ENCODE measurements around the gene PTK6. TPM values are rescaled to one million over a fixed set of nuclear protein-coding genes. Genes with fewer than 3 reads are reported as not detected.
"Not testable (repeated sequence)": the region's sequence is repeated elsewhere in the genome, so short reads cannot be mapped to it uniquely, and the experiment has no call there.

The PTK6 gene
- total RNA-seq, 2 donors from 2014 or later: 0.56 TPM; not detected in 1

- Histone ChIP-seq H3K36me3 (peaks cover 23% of the 10 kb centered on the region), H3K27me3 (replicated peaks; ENCODE audit: insufficient read depth) (no peaks in the 10 kb centered on the region), H3K4me3 (no peak overlapping the region), H3K4me1 (ENCODE audit: control insufficient read depth in 1 of 2, low read depth in 2 of 2) (no peaks in the 10 kb centered on the region), H3K27ac (no peak overlapping the region), H3K9me3 (no peaks in the 10 kb centered on the region)
- TF ChIP-seq CTCF (IDR thresholded peaks at IDR 0.05): no peak
- DNase-seq (ENCODE audit: low spot score) (no peak), ATAC-seq (ENCODE audit: insufficient number of reproducible peaks, low FRiP score, low read depth) (no peak)
Observed at GRCh38 chr20:63560856-63561609, 23.9 kb upstream of the PTK6 start.

GRCh38 chr20:63560333-63560805, 23.2 kb upstream of the PTK6 start:
- H3K27me3 ChIP-seq (replicated peaks; ENCODE audit: insufficient read depth): no peaks in the 10 kb centered on the region
- H3K9me3 ChIP-seq: no peaks in the 10 kb centered on the region
- no peak for TF ChIP-seq CTCF (IDR thresholded peaks at IDR 0.05)
- no peak overlapping the region for H3K27ac ChIP-seq
- peaks cover 23% of the 10 kb centered on the region for H3K36me3 ChIP-seq
- H3K4me1 ChIP-seq (ENCODE audit: control insufficient read depth in 1 of 2, low read depth in 2 of 2): no peaks in the 10 kb centered on the region
- no peak for DNase-seq (ENCODE audit: low spot score)
- ATAC-seq (ENCODE audit: insufficient number of reproducible peaks, low FRiP score, low read depth): no peak
- no peak overlapping the region for H3K4me3 ChIP-seq

GRCh38 chr20:63559485-63560332, 22.5 kb upstream of the PTK6 start:
- not testable (repeated sequence) for DNase-seq (ENCODE audit: low spot score); H3K4me1 ChIP-seq (ENCODE audit: control insufficient read depth in 1 of 2, low read depth in 2 of 2); H3K27me3 ChIP-seq (replicated peaks; ENCODE audit: insufficient read depth); H3K27ac ChIP-seq; H3K4me3 ChIP-seq; ATAC-seq (ENCODE audit: insufficient number of reproducible peaks, low FRiP score, low read depth); H3K9me3 ChIP-seq
- H3K36me3 ChIP-seq: peaks cover 18% of the 10 kb centered on the region

- peaks cover 0 to 2% of the 10 kb centered on the region in 2 donors for H3K4me1 ChIP-seq (ENCODE audit: control insufficient read depth in 1 of 2, low read depth in 2 of 2)
- peaks cover 18% of the 10 kb centered on the region for H3K36me3 ChIP-seq
- no peak for DNase-seq (ENCODE audit: low spot score)
- no peak overlapping the region for H3K4me3 ChIP-seq
- no peak for TF ChIP-seq CTCF (IDR thresholded peaks at IDR 0.05)
- H3K27ac ChIP-seq: no peak overlapping the region
- no peaks in the 10 kb centered on the region for H3K27me3 ChIP-seq (replicated peaks; ENCODE audit: insufficient read depth)
- no peaks in the 10 kb centered on the region for H3K9me3 ChIP-seq
- no peak for ATAC-seq (ENCODE audit: insufficient number of reproducible peaks, low FRiP score, low read depth)
Observed at GRCh38 chr20:63558804-63559484, 21.8 kb upstream of the PTK6 start.

- no peak for TF ChIP-seq CTCF (IDR thresholded peaks at IDR 0.05)
- ATAC-seq (ENCODE audit: insufficient number of reproducible peaks, low FRiP score, low read depth): no peak
- H3K4me1 ChIP-seq (ENCODE audit: control insufficient read depth in 1 of 2, low read depth in 2 of 2): peaks cover 3 to 5% of the 10 kb centered on the region in 2 donors
- no peak overlapping the region for H3K27ac ChIP-seq
- H3K4me3 ChIP-seq: no peak overlapping the region
- no peaks in the 10 kb centered on the region for H3K27me3 ChIP-seq (replicated peaks; ENCODE audit: insufficient read depth)
- no peak for DNase-seq (ENCODE audit: low spot score)
- H3K9me3 ChIP-seq: no peaks in the 10 kb centered on the region
- peaks cover 17% of the 10 kb centered on the region for H3K36me3 ChIP-seq
Observed at GRCh38 chr20:63557481-63557891, 20.3 kb upstream of the PTK6 start.
